HCT116 (cell line): ENCODE measurements around the gene NEB. TPM values are rescaled to one million over a fixed set of nuclear protein-coding genes. Genes with fewer than 3 reads are reported as not detected.
"Not testable (repeated sequence)": the region's sequence is repeated elsewhere in the genome, so short reads cannot be mapped to it uniquely, and the experiment has no call there.

Experiments
- ATAC-seq: fragments of 200-7000 bp; cut with Tn5 transposase; 2 replicates; pipeline ENCODE4 v1.9.1; 2020; ENCODE audit warnings: mild to moderate bottlenecking, moderate library complexity
- BruUV-seq: library from RNA; stranded (reverse); fragments of 400-500 nt; replicated peaks from 2 replicates; lab custom pipeline; 2021; lab: Mats Ljungman, UMichigan
- CTCF ChIA-PET: fragments of 300-600 bp; sonication (Branson Sonifier 250); formaldehyde crosslinking; loops from one replicate; lab custom pipeline; 2021; ENCODE audit warnings: antibody characterized with exemption; lab: Charles Lee
- POLR2A ChIA-PET: fragments of 300-600, 350-600 bp; sonication (Branson Sonifier 250); formaldehyde crosslinking; loops from one replicate; lab custom pipeline; 2021; ENCODE audit warnings: antibody characterized with exemption; lab: Charles Lee
- RAD21 ChIA-PET, 2 experiments: fragments of 300-600 bp; sonication (Branson Sonifier 250); formaldehyde crosslinking; loops; one replicate each; lab custom pipeline; 2023; ENCODE audit warnings: low total read pairs in 2 of 2; ENCODE audit not compliant: uncharacterized antibody in 2 of 2, unreplicated experiment in 2 of 2, low non-redundant PET in 1 of 2; lab: Charles Lee
- DNase-seq: peaks from one replicate; pipeline ENCODE4 v3.0.0-alpha.2; 2010; ENCODE audit warnings: low read depth, low spot score
- H2AFZ ChIP-seq: fragments of 200-600 bp; shearing (Covaris generic), sonication (generic); 2 replicates; pipeline ENCODE4 v1.6.1; 2017; ENCODE audit warnings: low read depth, mixed run types, mixed read lengths, antibody characterized with exemption, low read length; ENCODE audit not compliant: poor library complexity, severe bottlenecking
- H3K27ac ChIP-seq: 2 replicates; pipeline ENCODE4 v1.5.1; 2012; ENCODE audit warnings: low read depth, low read length
- H3K27me3 ChIP-seq: fragments of 200-600 bp; sonication (generic); 2 replicates; pipeline ENCODE4 v1.6.1; 2016; ENCODE audit warnings: mixed run types, low read length, mixed read lengths; ENCODE audit not compliant: insufficient read depth
- H3K36me3 ChIP-seq, 2 experiments: fragments of 200-500 bp in 1 of 2; fragments of 200-600 bp in 1 of 2; sonication (Bioruptor generic) in 1 of 2; sonication (generic) in 1 of 2; 2 replicates each; pipeline versions ENCODE4 v1.5.1 to v1.6.1; 2014 to 2016; ENCODE audit warnings: low read length in 2 of 2, inconsistent platforms in 1 of 2, mixed read lengths in 1 of 2, mixed run types in 1 of 2; ENCODE audit not compliant: insufficient read depth in 2 of 2, control insufficient read depth in 1 of 2
- H3K4me1 ChIP-seq, 2 experiments: fragments of 200-600 bp in 1 of 2; sonication (generic) in 1 of 2; 2 replicates each; pipeline versions ENCODE4 v1.5.1 to v1.6.1; 2012 to 2017; ENCODE audit warnings: low read length in 2 of 2, inconsistent platforms in 1 of 2, mild to moderate bottlenecking in 1 of 2, mixed read lengths in 1 of 2, mixed run types in 1 of 2, moderate library complexity in 1 of 2; ENCODE audit not compliant: insufficient read depth in 2 of 2, control insufficient read depth in 1 of 2
- H3K4me2 ChIP-seq: fragments of 200-600 bp; sonication (generic); 2 replicates; pipeline ENCODE4 v1.6.1; 2017; ENCODE audit warnings: mixed run types, low read length, mixed read lengths
- H3K4me3 ChIP-seq, 2 experiments: fragments of 200-600 bp in 1 of 2; sonication (generic) in 1 of 2; replicated peaks in 1 of 2; 2 replicates each; pipeline ENCODE4 v1.5.1; 2011 to 2016; ENCODE audit warnings: low read length in 2 of 2, control low read depth in 1 of 2, low read depth in 1 of 2, mild to moderate bottlenecking in 1 of 2, mixed read lengths in 1 of 2, mixed run types in 1 of 2
- H3K79me2 ChIP-seq: fragments of 200-600 bp; sonication (generic); 2 replicates; pipeline ENCODE4 v1.6.1; 2017; ENCODE audit warnings: mild to moderate bottlenecking, mixed run types, low read length, moderate library complexity, mixed read lengths; ENCODE audit not compliant: insufficient read depth
- H3K9ac ChIP-seq: fragments of 200-600 bp; sonication (generic); 2 replicates; pipeline ENCODE4 v1.6.1; 2016; ENCODE audit warnings: low read length, mixed read lengths
- H3K9me2 ChIP-seq: fragments of 200-600 bp; sonication (generic), shearing (Covaris generic); 2 replicates; pipeline ENCODE4 v1.6.1; 2017; ENCODE audit warnings: mixed run types, mild to moderate bottlenecking, moderate library complexity; ENCODE audit not compliant: insufficient read depth
- H3K9me3 ChIP-seq, 2 experiments: fragments of 200-500 bp in 1 of 2; fragments of 200-600 bp in 1 of 2; sonication (Bioruptor generic) in 1 of 2; sonication (generic) in 1 of 2; 2 replicates each; pipeline ENCODE4 v1.6.1; 2014 to 2017; ENCODE audit warnings: low read length in 2 of 2, mixed read lengths in 2 of 2, inconsistent platforms in 1 of 2, low read depth in 1 of 2, mild to moderate bottlenecking in 1 of 2, mixed run types in 1 of 2, moderate library complexity in 1 of 2; ENCODE audit not compliant: control insufficient read depth in 1 of 2, insufficient read depth in 1 of 2
- H4K20me1 ChIP-seq: fragments of 200-600 bp; sonication (generic), shearing (Covaris generic); 2 replicates; pipeline ENCODE4 v1.6.1; 2017; ENCODE audit warnings: mixed run types, mild to moderate bottlenecking, moderate library complexity; ENCODE audit not compliant: insufficient read depth
- intact Hi-C: fragments of 100-400 bp; cut with micrococcal nuclease; formaldehyde crosslinking; loops from 2 replicates; pipeline ENCODE4 v1.10.0; 2022
- total RNA-seq: library from RNA; stranded (reverse); gene quantifications from one replicate; pipeline ENCODE4 v1.2.1, GENCODE V29; 2021; ENCODE audit not compliant: unreplicated experiment

NEB gene
- total RNA-seq, 1 experiment from 2014 or later: 0.34 TPM

DNA sequence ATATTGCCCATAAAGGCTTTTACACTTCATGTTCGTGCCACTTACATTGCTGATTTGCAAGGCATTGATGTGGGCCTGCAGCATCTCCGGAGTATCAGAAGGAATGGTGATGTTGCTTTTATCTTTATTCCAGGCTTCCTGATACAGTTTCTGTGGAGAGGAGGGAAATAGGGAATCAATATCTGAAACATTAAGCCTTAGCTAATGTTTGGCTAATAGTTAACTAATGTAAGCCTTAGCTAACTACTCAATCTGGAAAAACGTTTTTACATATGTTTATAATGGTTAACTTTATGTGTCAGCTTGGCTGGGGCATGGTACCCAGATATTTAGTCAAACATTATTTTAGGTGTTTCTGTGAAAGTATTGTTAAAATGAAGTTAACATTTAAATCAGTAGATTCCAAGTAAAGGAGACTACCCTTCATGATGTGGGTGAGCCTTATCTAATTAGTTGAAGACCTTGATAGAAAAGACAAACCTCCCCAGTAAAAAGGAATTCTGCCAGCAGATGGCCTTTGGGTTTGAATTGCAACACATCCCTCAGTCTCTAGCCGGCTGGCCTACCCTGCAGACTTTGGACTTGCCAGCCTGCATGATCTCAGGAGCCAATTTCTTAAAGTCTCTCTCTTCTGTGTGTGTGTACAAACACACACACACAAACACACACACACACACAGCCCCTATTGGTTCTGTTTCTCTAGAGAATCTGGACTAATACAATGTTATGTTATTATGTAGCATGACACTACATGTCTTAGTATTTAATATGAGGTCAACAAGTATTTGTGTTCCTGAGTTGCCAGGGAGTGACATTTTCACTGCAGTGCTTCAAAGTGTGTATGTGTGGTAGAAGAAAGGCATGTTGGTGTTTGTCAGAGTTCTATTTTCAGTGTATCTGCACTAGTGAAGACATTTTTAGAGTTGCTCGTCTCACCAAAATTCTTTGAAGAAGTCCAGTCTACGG lies 126.5 kb downstream of the NEB start:
- H3K9me3 ChIP-seq, DNase-seq, H3K9ac ChIP-seq, BruUV-seq, H3K27me3 ChIP-seq, H3K79me2 ChIP-seq, H3K4me2 ChIP-seq, intact Hi-C loops, POLR2A ChIA-PET, ATAC-seq, H3K9me2 ChIP-seq, H3K4me1 ChIP-seq, H3K4me3 ChIP-seq, H3K36me3 ChIP-seq, H3K27ac ChIP-seq, H2AFZ ChIP-seq, H4K20me1 ChIP-seq, CTCF ChIA-PET, RAD21 ChIA-PET: not testable (repeated sequence)

DNA sequence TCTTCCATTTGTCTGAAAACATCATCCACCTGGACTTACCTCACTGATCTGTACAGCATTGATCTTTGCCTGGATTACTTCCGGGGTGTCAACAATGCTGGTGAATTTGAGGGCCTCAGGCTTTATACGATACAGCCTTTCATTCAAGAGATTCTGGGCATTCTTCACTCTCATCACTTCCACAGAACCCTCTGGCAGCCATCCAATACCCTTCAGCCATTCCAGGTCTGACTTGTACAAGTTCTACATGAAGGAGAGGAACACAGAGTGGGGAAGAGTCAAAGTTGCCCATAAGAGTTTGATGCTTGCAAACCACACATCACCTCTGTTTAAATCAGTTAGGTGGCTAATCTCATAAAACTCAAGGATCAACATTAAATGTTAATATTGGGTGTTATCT lies 130.7 kb downstream of the NEB start:
- H3K36me3 ChIP-seq, H3K9me2 ChIP-seq, BruUV-seq, H3K27ac ChIP-seq, intact Hi-C loops, H2AFZ ChIP-seq, ATAC-seq, POLR2A ChIA-PET, H3K4me1 ChIP-seq, CTCF ChIA-PET, RAD21 ChIA-PET, H3K4me2 ChIP-seq, DNase-seq, H3K9me3 ChIP-seq, H3K4me3 ChIP-seq, H3K79me2 ChIP-seq, H4K20me1 ChIP-seq, H3K27me3 ChIP-seq, H3K9ac ChIP-seq: not testable (repeated sequence)

DNA sequence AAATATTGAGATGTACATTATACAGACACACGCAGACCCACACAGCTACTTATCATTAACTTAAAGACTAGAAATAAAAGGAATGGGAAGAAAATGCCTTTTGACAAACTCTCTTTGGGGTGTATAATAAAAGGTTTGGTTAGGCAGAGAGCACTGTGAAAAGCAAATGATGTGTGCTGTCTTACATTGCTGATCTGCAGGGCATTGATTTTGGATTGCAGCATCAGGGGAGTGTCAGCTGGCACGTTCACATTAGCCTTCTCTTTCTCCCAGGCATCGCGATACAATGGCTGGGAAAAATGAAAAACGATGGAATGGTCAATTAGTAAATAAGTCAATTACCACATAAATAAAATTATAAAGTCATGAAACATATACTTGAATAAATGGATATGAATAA lies 131.9 kb downstream of the NEB start:
- H3K9ac ChIP-seq, H3K4me3 ChIP-seq, H3K9me2 ChIP-seq, H4K20me1 ChIP-seq, DNase-seq, CTCF ChIA-PET, ATAC-seq, H3K79me2 ChIP-seq, H3K36me3 ChIP-seq, intact Hi-C loops, H3K27ac ChIP-seq, POLR2A ChIA-PET, H2AFZ ChIP-seq, H3K27me3 ChIP-seq, RAD21 ChIA-PET, H3K4me1 ChIP-seq, H3K4me2 ChIP-seq, BruUV-seq, H3K9me3 ChIP-seq: not testable (repeated sequence)

DNA sequence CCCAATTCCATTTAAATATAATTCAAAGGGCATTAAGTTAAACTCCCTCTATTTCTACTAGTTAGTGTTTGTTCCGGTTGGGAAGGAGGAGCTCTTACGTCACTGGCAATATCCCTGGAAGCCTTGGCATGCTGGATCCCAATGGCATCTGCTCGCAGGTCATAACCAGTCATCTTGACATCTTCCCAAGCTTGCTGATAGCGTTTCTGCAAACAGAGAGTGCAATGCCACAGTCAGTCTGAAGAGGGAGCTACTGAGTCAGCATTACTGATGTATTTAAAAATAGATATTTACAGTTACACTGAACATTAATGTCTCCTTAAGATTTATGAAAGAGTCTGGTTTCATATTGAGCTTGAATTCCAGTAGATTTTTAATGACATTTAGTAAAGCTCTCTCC lies 132.5 kb downstream of the NEB start:
- H3K9ac ChIP-seq, H3K4me3 ChIP-seq, H2AFZ ChIP-seq, POLR2A ChIA-PET, H3K4me2 ChIP-seq, BruUV-seq, H3K36me3 ChIP-seq, intact Hi-C loops, H4K20me1 ChIP-seq, H3K9me2 ChIP-seq, H3K79me2 ChIP-seq, RAD21 ChIA-PET, H3K4me1 ChIP-seq, H3K27ac ChIP-seq, DNase-seq, CTCF ChIA-PET, H3K9me3 ChIP-seq, H3K27me3 ChIP-seq: not testable (repeated sequence)
- ATAC-seq: peak; percentile 96
